Fibroblast of gingiva (primary cell): ENCODE measurements around the gene NXN.
"Not testable (repeated sequence)": the region's sequence is repeated elsewhere in the genome, so short reads cannot be mapped to it uniquely, and the experiment has no call there.

ENCODE experiments used
- DNase-seq: peaks from one replicate; pipeline ENCODE4 v3.0.0-alpha.2; 2011; ENCODE audit warnings: low read depth

Gene NXN

GRCh38 chr17:953767-954166, 25.8 kb downstream of the NXN start:
- DNase-seq, result no peak

- not testable (repeated sequence) for DNase-seq
These were observed 27.0 kb downstream of the NXN start for GRCh38 chr17:952592-952991.

- DNase-seq, result peak; percentile 59
These were observed 28.0 kb downstream of the NXN start for GRCh38 chr17:951325-952132.

DNA sequence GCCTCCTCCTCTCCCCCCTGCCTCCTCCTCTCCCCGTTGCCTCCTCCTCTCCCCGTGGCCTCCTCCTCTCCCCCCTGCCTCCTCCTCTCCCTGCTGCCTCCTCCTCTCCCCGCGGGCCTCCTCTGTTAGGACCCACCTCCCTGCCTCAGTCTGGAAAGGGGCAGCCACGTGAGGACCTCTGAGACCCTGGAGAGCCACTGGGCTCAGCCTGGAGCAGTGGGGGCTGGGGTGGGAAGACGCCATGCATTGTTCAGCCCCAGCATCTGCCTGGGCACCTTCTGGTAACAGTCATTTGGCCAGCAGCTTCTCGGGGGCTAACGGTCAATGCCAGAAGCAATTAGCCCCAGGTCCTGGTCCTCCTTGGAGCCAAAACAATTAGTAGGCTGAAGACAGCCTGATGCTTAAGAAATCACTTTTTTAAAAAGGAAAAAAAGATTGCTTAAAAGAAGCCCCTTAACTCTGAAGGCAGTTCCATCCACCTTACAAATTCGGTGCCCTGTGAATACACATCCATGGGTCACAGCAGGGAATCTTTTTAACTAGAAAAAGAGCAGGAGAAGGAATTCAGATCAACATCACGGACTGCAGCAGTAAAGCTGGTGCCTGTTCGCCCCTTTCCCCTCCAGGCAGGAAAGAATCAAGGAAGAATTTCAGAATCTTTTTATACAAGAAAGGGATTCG, 29.8 kb downstream of the NXN start:
- DNase-seq, result no peak

- peak; percentile 50 for DNase-seq
These were observed 31.2 kb downstream of the NXN start for GRCh38 chr17:948284-948852.

DNA sequence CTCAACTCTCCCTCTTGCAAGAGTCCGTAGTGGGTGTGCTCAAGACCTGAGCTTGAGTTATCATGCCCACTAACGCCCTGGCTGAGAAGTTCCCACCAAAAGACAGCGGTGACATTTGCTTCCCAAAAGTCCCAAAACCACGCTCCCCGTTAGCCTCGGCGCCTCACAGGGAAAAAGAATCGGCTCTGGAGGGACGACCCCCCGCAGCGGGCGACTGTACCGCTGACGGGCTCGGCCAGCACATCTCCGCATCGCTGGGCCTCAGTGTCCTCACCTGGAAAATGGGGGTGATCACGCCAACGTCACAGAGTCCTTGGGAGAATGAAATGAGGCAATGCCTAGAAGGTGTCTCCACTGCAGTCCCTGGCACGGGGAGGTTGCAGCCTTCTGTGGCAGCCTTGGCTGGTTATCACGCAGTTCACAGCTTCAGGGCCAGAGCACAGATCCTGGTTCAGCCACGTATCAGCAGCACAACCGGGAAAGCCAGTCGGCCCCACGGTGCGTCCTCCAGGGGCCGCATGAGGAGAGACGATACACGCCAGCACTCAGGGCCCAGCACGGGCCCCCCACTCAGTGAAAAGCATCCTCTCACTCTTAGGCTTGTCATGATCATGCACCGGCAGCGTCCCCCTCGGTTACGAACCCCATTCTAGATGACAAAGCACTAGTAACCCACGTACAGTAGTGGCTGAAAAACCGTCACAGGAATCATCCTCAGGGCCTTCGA, 32.9 kb downstream of the NXN start:
- DNase-seq, result no peak

GRCh38 chr17:945672-946071, 33.9 kb downstream of the NXN start:
- no peak for DNase-seq

GRCh38 chr17:944266-944826, 35.2 kb downstream of the NXN start:
- DNase-seq, result no peak

DNA sequence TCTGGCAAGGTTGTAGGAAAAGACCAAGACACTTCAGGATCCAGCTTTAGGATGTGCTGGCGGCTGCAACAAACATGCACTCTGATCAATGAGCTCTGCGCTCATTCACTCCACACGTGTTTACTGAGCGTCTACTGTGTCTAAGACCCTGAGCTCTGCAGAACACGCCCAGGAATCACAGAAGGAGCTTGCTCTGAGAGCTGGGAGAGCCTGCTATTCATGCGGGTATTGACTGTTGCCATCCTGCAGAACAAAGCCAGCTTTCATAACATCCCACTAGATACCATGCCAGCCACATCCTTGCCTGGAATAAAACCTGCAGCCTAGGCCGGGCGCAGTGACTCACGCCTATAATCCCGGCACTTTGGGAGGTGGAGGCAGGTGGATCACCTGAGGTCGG, 44.1 kb downstream of the NXN start:
- DNase-seq, result no peak

DNA sequence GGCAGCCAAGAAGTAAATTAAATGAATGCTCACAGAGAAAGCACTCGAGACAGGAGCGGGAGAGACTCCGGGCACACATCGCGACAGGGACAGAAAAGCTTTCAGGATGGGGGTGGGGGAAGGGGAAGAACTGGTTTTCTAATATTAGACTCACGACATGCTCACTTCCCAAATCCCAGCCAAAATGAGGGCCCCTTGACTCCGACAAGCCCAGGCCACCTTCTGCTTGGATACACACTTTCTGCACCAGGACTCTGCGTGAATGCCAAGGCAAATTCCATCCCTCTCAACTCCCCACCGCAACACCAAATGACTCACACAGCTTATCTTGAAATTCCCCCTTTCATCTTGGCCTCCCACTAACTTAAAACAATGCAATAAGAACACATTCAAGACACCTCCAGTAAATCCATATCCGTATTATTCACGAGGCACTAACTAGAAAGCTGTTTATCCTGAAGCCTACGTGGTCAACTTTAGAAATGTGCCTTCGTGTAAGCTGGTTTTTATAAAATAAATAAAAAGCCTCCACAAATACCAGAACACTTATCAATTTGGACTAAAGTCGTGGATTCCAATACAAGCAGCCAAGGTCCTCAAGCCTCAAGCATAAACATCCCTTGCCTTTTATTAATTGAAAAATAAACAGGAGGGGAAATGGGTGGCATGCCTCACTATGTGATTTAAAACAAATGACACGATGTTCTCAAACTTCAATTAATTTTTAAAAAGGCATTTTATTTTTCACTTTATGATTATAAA, 46.1 kb downstream of the NXN start:
- peak; percentile 81 for DNase-seq

- no peak for DNase-seq
These were observed 49.3 kb downstream of the NXN start for GRCh38 chr17:930258-930657.

DNA sequence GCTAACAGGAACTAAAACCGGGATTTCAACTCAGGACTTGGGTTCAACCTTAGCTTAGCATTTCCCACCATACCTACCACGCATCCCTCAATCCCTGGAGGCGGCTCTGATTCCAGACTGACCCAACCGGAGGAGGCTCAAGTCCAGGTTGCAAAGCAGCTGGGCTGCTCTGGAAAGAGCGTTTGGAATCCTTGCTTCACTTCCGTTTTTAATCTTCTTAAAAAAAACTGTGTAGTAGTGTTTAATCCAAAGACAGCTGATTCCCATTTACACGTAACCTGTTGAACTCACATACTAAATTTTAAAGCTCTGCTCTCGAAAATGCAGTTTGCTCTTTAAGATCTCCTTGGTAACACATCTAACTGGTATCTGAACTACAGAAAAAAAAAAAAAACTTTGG, 50.0 kb downstream of the NXN start:
- DNase-seq, result no peak

DNA sequence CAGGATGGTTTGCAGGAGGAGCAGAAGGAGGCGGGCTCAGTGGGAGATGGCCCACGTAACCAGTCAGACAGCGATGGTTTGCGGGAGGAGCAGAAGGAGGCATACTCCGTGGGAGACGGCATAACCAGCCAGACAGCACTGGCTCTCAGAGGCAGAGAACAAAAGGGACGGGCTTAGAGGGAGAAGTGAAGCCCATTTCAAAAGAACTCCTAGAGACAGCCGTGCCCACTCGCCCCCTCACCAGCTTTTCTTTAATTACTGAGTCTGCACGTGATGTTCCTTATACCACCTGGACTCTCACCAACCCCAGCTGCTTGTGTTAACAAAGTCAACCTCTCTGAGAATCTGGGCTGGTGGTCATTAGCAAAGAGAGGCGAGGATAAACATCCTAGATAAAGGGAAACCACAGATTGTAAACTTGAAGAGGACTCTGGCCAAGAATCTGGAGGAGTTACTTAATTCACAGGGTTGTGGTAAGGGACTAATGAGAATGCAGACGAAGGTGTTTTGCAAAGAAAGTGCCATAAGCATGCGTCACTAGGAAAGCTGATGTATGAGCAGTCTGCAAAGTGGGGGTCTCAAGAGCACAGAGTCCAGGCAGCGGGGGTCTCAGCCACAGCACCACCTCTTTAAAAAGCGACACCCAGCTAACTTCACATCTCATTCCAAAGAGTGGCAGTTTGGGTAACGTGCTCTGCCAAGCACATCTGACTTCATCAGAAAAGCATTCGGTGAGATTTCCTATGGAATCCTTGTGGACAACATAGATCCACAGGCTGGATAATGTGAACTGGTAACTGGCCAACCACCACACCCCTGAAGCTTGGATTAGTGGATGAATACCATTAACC, 51.7 kb downstream of the NXN start:
- peak; percentile 91 for DNase-seq

DNA sequence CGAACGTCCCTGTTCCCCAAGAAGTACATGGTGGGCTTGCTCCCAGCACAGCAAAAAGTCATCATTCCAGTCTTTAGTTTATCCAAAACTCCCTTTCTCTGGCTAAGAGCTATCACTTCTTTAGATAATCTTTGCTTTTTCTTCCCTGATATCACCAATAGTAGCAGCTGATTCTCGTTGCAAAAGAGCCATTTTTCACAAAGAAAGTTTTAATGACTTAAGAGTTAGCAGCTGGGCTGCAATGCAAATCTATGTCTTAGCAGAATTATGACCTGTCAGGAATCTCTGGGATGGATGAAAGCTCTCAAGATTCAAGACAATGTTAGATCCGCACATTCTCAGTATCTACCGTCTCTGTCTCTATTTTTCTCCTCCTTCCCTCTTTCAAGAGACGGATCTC, 53.8 kb downstream of the NXN start:
- no peak for DNase-seq

DNA sequence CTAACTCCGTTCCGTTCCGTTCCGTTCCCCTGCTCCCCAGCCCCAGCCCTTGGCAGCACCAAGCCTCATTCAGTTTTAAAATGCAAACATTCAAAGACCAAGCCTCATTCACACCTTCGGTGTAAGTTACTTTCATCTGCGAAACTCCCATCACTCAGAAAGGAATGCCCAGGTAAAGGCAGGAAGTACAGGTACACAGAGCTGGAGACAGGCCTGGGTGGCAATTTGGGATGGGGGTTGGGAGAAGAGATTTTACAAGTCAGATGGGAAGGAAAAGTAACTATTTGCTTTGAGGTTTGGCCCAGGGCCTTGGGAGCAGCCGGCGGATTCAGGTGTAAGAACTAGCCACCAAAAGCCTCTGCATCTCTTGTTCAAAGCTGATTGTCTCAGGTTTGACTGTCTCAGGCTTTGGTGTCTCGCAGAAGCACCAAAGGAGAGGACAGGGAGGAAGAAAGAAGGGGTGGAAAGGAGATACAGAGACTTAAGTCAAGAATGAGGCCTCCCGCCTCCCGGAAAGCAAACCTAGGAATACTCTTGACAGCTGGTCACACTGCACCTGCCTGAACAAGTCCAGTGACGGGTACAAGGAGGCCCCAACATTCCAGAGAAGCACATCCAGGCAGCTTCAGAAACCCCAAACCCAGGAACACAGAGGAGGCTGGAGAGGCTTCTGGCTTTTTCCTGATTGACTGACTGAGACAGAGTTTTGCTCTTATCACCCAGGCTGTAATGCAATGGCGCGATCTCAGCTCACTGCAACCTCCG, 54.7 kb downstream of the NXN start:
- DNase-seq, result no peak

GRCh38 chr17:924306-924705, 55.3 kb downstream of the NXN start:
- DNase-seq, result not testable (repeated sequence)

- no peak for DNase-seq
These were observed 55.9 kb downstream of the NXN start for GRCh38 chr17:923633-924032.

- no peak for DNase-seq
These were observed 58.4 kb downstream of the NXN start for GRCh38 chr17:921161-921560.

DNA sequence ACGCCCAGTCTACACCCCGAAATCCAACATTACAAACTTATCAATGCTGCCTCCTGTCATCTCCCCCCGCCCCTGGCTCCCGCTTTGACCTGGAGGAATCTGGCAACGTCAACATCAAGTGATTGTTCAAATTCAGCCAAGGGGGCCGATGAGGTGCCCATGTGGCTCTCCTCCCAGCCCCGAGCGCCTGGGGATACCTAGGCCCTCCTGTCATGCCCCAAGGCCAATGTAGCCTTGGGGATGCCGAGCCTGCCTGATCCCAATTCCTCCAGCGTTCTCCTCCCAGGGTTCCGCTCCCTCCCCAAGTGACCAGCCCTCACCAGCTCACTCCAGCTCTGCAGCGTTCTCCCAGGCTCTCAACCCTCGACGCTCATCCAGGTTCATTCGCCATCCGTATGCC, 59.4 kb downstream of the NXN start:
- DNase-seq, result no peak
